Muscle of leg (tissue), 11 donors: ENCODE results near the gene SYMPK. TPM values are rescaled to one million over a fixed set of nuclear protein-coding genes. Genes with fewer than 3 reads are reported as not detected.

Source experiments
- DNase-seq: peaks from one replicate; pipeline ENCODE4 v3.0.0; 2013
- H3K27ac ChIP-seq: one replicate; pipeline ENCODE4 v1.5.1; 2013; ENCODE audit warnings: mild to moderate bottlenecking, low read length, control low read depth
- H3K27me3 ChIP-seq: one replicate; pipeline ENCODE4 v1.6.1; 2013; ENCODE audit warnings: low read length; ENCODE audit not compliant: control insufficient read depth, insufficient read depth
- H3K36me3 ChIP-seq: one replicate; pipeline ENCODE4 v1.6.1; 2013; ENCODE audit warnings: low read length; ENCODE audit not compliant: control insufficient read depth, insufficient read depth
- H3K4me1 ChIP-seq: one replicate; pipeline ENCODE4 v1.6.1; 2013; ENCODE audit warnings: low read length; ENCODE audit not compliant: control insufficient read depth, insufficient read depth
- H3K4me3 ChIP-seq: one replicate; pipeline ENCODE4 v1.5.1; 2013; ENCODE audit warnings: low read length, control low read depth
- H3K9me3 ChIP-seq: replicated peaks from 2 replicates; pipeline ENCODE4 v1.6.1; 2013; ENCODE audit warnings: low read depth, low read length; ENCODE audit not compliant: control insufficient read depth
- WGBS: methylation state at CpG from one replicate; pipeline ENCODE4 v1.1.5; 2013; ENCODE audit warnings: missing lambda C conversion rate; ENCODE audit not compliant: insufficient coverage; 5-methylcytosine and 5-hydroxymethylcytosine counted together
- polyA plus RNA-seq, 8 donors: library from polyadenylated mRNA; unstranded; fragments of 120-200 nt; gene quantifications; one replicate each; pipeline versions ENCODE4 v1.2.1 to v1.2.3, GENCODE V29; 2013; ENCODE audit warnings: inconsistent platforms in 1 of 8, low replicate concordance in 1 of 8; ENCODE audit not compliant: insufficient read length in 8 of 8, insufficient read depth in 1 of 8
- total RNA-seq: library from RNA; stranded (reverse); fragments of 120-200 nt; gene quantifications from one replicate; pipeline ENCODE4 v1.2.4, GENCODE V29; 2013

The SYMPK gene
- total and polyA plus RNA-seq, 9 donors, result 25.8 to 44.0 (median 38.7) TPM

- 25% methylated on average over 14 of the region's 24 CpGs for WGBS
Observed at GRCh38 chr19:45817010-45817724, 45.8 kb downstream of the SYMPK start.

GRCh38 chr19:45816236-45817009 is 46.5 kb downstream of the SYMPK start:
- Histone ChIP-seq H3K9me3 (no peaks in the 10 kb centered on the region), H3K4me3 (peak overlapping the region; percentile 52), H3K4me1 (peaks cover 28% of the 10 kb centered on the region), H3K36me3 (peaks cover 26% of the 10 kb centered on the region), H3K27ac (peak overlapping the region; percentile 59), H3K27me3 (no peaks in the 10 kb centered on the region)
- WGBS, result 71% methylated on average over 4 of the region's 18 CpGs
- peak; percentile 40 for DNase-seq

More at GRCh38 chr19:45817010-45817724, 45.8 kb downstream of the SYMPK start:
- H3K4me1 ChIP-seq, result peaks cover 28% of the 10 kb centered on the region
- H3K9me3 ChIP-seq, result no peaks in the 10 kb centered on the region
- H3K36me3 ChIP-seq, result peaks cover 31% of the 10 kb centered on the region
- DNase-seq, result peak; percentile 95
- peak overlapping the region; percentile 62 for H3K27ac ChIP-seq
- no peak overlapping the region for H3K4me3 ChIP-seq
- no peaks in the 10 kb centered on the region for H3K27me3 ChIP-seq

GRCh38 chr19:45815481-45816216 is 47.3 kb downstream of the SYMPK start:
- H3K27ac ChIP-seq, result peak overlapping the region; percentile 59
- DNase-seq, result peak; percentile 81
- under 1% methylated on average over 20 of the region's 44 CpGs for WGBS

GRCh38 chr19:45814851-45815480 is 48.0 kb downstream of the SYMPK start, which contains the start of gene RSPH6A:
Gene RSPH6A, minus strand, starts transcription at chr19:45815308. Its CDS starts 132 bp downstream, at chr19:45815176.
- WGBS, result 13% methylated on average over 40 of the region's 40 CpGs
- Histone ChIP-seq H3K27me3 (no peaks in the 10 kb centered on the region), H3K27ac (peak within 1 kb of the TSS; percentile 59), H3K4me1 (peaks cover 28% of the 10 kb centered on the region), H3K9me3 (no peaks in the 10 kb centered on the region), H3K4me3 (peak within 1 kb of the TSS; percentile 52), H3K36me3 (peaks cover 12% of the 10 kb centered on the region)
- no peak for DNase-seq

More at GRCh38 chr19:45815481-45816216, 47.3 kb downstream of the SYMPK start:
- H3K27me3 ChIP-seq, result no peaks in the 10 kb centered on the region
- peak overlapping the region; percentile 52 for H3K4me3 ChIP-seq
- H3K4me1 ChIP-seq, result peaks cover 28% of the 10 kb centered on the region
- peaks cover 18% of the 10 kb centered on the region for H3K36me3 ChIP-seq
- no peaks in the 10 kb centered on the region for H3K9me3 ChIP-seq

GRCh38 chr19:45814166-45814780 is 48.7 kb downstream of the SYMPK start:
- Histone ChIP-seq H3K36me3 (peaks cover 5% of the 10 kb centered on the region), H3K4me1 (peaks cover 32% of the 10 kb centered on the region), H3K27me3 (no peaks in the 10 kb centered on the region), H3K4me3 (no peak overlapping the region), H3K9me3 (no peaks in the 10 kb centered on the region), H3K27ac (no peak overlapping the region)
- peak; percentile 32 for DNase-seq
- 77% methylated on average over 7 of the region's 12 CpGs for WGBS

GRCh38 chr19:45812297-45812696 is 50.6 kb downstream of the SYMPK start:
- no peak for DNase-seq
- WGBS, result 80% methylated on average over 5 of the region's 6 CpGs
- Histone ChIP-seq H3K4me3 (no peak overlapping the region), H3K27ac (no peak overlapping the region), H3K27me3 (no peaks in the 10 kb centered on the region), H3K36me3 (no peaks in the 10 kb centered on the region), H3K9me3 (no peaks in the 10 kb centered on the region), H3K4me1 (peaks cover 32% of the 10 kb centered on the region)

GRCh38 chr19:45809643-45810159 is 53.2 kb downstream of the SYMPK start:
- Histone ChIP-seq H3K27ac (no peak overlapping the region), H3K4me3 (no peak overlapping the region), H3K4me1 (peaks cover 10% of the 10 kb centered on the region), H3K36me3 (no peaks in the 10 kb centered on the region), H3K9me3 (no peaks in the 10 kb centered on the region), H3K27me3 (no peaks in the 10 kb centered on the region)
- WGBS, result 9% methylated on average over 3 of the region's 7 CpGs
- DNase-seq, result no peak

- peaks cover 2% of the 10 kb centered on the region for H3K27me3 ChIP-seq
- H3K9me3 ChIP-seq, result no peaks in the 10 kb centered on the region
- no peak overlapping the region for H3K4me3 ChIP-seq
- no peak overlapping the region for H3K27ac ChIP-seq
- H3K36me3 ChIP-seq, result no peaks in the 10 kb centered on the region
- no peak for DNase-seq
- peaks cover 4% of the 10 kb centered on the region for H3K4me1 ChIP-seq
Observed at GRCh38 chr19:45805719-45806118, 57.2 kb downstream of the SYMPK start.

GRCh38 chr19:45804959-45805230 is 58.1 kb downstream of the SYMPK start:
- Histone ChIP-seq H3K27ac (no peak overlapping the region), H3K36me3 (no peaks in the 10 kb centered on the region), H3K4me3 (no peak overlapping the region), H3K4me1 (peaks cover 10% of the 10 kb centered on the region), H3K9me3 (no peaks in the 10 kb centered on the region), H3K27me3 (peaks cover 2% of the 10 kb centered on the region)
- DNase-seq, result no peak
- 72% methylated on average over 2 of the region's 8 CpGs for WGBS
